BLaER1 (cell line): ENCODE results near the gene CPLANE2.

Experiments used
- H3K27ac ChIP-seq: shearing (Covaris generic); formaldehyde crosslinking; 2 replicates; pipeline ENCODE4 v1.8.1; 2022
- H3K27me3 ChIP-seq: shearing (Covaris generic); formaldehyde crosslinking; 2 replicates; pipeline ENCODE4 v1.8.1; 2022
- H3K36me3 ChIP-seq: shearing (Covaris generic); formaldehyde crosslinking; 2 replicates; pipeline ENCODE4 v1.8.1; 2022
- H3K4me1 ChIP-seq: shearing (Covaris generic); formaldehyde crosslinking; 2 replicates; pipeline ENCODE4 v1.8.1; 2022
- H3K4me2 ChIP-seq: shearing (Covaris generic); formaldehyde crosslinking; 2 replicates; pipeline ENCODE4 v1.8.1; 2022
- H3K4me3 ChIP-seq: shearing (Covaris generic); formaldehyde crosslinking; 2 replicates; pipeline ENCODE4 v1.8.1; 2022
- H3K9ac ChIP-seq: shearing (Covaris generic); formaldehyde crosslinking; 2 replicates; pipeline ENCODE4 v1.8.1; 2022
- H3K9me3 ChIP-seq: shearing (Covaris generic); formaldehyde crosslinking; 2 replicates; pipeline ENCODE4 v1.8.1; 2022
- H4K20me1 ChIP-seq: shearing (Covaris generic); formaldehyde crosslinking; 2 replicates; pipeline ENCODE4 v1.8.1; 2022
- Cebpa-rat ChIP-seq: shearing (Covaris generic); IDR thresholded peaks from 2 replicates; pipeline ENCODE4 v1.8.1; 2022

CPLANE2 gene

GRCh38 chr1:16195518-16195905 is 41.5 kb downstream of the CPLANE2 start:
- Histone ChIP-seq H3K9ac (no peak overlapping the region), H3K4me1 (peaks cover 20% of the 10 kb centered on the region), H3K9me3 (no peaks in the 10 kb centered on the region), H3K4me3 (no peak overlapping the region), H3K27me3 (no peaks in the 10 kb centered on the region), H4K20me1 (no peaks in the 10 kb centered on the region), H3K36me3 (no peaks in the 10 kb centered on the region), H3K27ac (no peak overlapping the region), H3K4me2 (no peak overlapping the region)
- no peak for TF ChIP-seq Cebpa-rat

- TF ChIP-seq Cebpa-rat = no peak
- H3K27me3 ChIP-seq = no peaks in the 10 kb centered on the region
- no peak overlapping the region for H3K4me3 ChIP-seq
- no peaks in the 10 kb centered on the region for H3K36me3 ChIP-seq
- H3K4me1 ChIP-seq = peaks cover 8% of the 10 kb centered on the region; the same call in 1 of the 2 replicates
- no peaks in the 10 kb centered on the region for H4K20me1 ChIP-seq
- H3K4me2 ChIP-seq = no peak overlapping the region
- H3K9me3 ChIP-seq = no peaks in the 10 kb centered on the region
- H3K9ac ChIP-seq = no peak overlapping the region
- no peak overlapping the region for H3K27ac ChIP-seq
Measured at GRCh38 chr1:16191916-16192546, 45.0 kb downstream of the CPLANE2 start.

GRCh38 chr1:16191309-16191708 is 45.7 kb downstream of the CPLANE2 start:
- H3K9ac ChIP-seq = no peak overlapping the region
- H3K27me3 ChIP-seq = no peaks in the 10 kb centered on the region
- H3K27ac ChIP-seq = no peak overlapping the region
- H3K4me1 ChIP-seq = peaks cover 8% of the 10 kb centered on the region; the same call in 1 of the 2 replicates
- no peak overlapping the region for H3K4me2 ChIP-seq
- H3K36me3 ChIP-seq = no peaks in the 10 kb centered on the region
- no peak overlapping the region for H3K4me3 ChIP-seq
- TF ChIP-seq Cebpa-rat = no peak
- H3K9me3 ChIP-seq = no peaks in the 10 kb centered on the region
- H4K20me1 ChIP-seq = no peaks in the 10 kb centered on the region

- no peak overlapping the region for H3K27ac ChIP-seq
- H3K4me2 ChIP-seq = no peak overlapping the region
- H4K20me1 ChIP-seq = no peaks in the 10 kb centered on the region
- no peaks in the 10 kb centered on the region for H3K9me3 ChIP-seq
- H3K9ac ChIP-seq = no peak overlapping the region
- H3K4me3 ChIP-seq = no peak overlapping the region
- H3K36me3 ChIP-seq = no peaks in the 10 kb centered on the region
- H3K4me1 ChIP-seq = peaks cover 8% of the 10 kb centered on the region; the same call in 1 of the 2 replicates
- no peak for TF ChIP-seq Cebpa-rat
- no peaks in the 10 kb centered on the region for H3K27me3 ChIP-seq
Measured at GRCh38 chr1:16189921-16190621, 46.9 kb downstream of the CPLANE2 start.

- no peak overlapping the region for H3K4me3 ChIP-seq
- no peaks in the 10 kb centered on the region for H3K9me3 ChIP-seq
- H3K4me1 ChIP-seq = peaks cover 8% of the 10 kb centered on the region; the same call in 1 of the 2 replicates
- no peak overlapping the region for H3K9ac ChIP-seq
- H3K4me2 ChIP-seq = no peak overlapping the region
- H4K20me1 ChIP-seq = no peaks in the 10 kb centered on the region
- no peaks in the 10 kb centered on the region for H3K27me3 ChIP-seq
- TF ChIP-seq Cebpa-rat = no peak
- no peak overlapping the region for H3K27ac ChIP-seq
- no peaks in the 10 kb centered on the region for H3K36me3 ChIP-seq
Measured at GRCh38 chr1:16189003-16189402, 48.0 kb downstream of the CPLANE2 start.

GRCh38 chr1:16187748-16188401 is 49.1 kb downstream of the CPLANE2 start:
- H3K4me3 ChIP-seq = no peak overlapping the region
- peaks cover 8% of the 10 kb centered on the region; the same call in 1 of the 2 replicates for H3K4me1 ChIP-seq
- no peaks in the 10 kb centered on the region for H3K27me3 ChIP-seq
- no peaks in the 10 kb centered on the region for H3K36me3 ChIP-seq
- H3K9ac ChIP-seq = no peak overlapping the region
- H3K9me3 ChIP-seq = no peaks in the 10 kb centered on the region
- no peak overlapping the region for H3K27ac ChIP-seq
- no peaks in the 10 kb centered on the region for H4K20me1 ChIP-seq
- no peak for TF ChIP-seq Cebpa-rat
- H3K4me2 ChIP-seq = no peak overlapping the region

GRCh38 chr1:16186655-16187235 is 50.2 kb downstream of the CPLANE2 start:
- H3K27ac ChIP-seq = no peak overlapping the region
- H3K4me2 ChIP-seq = no peak overlapping the region
- H3K27me3 ChIP-seq = no peaks in the 10 kb centered on the region
- H4K20me1 ChIP-seq = no peaks in the 10 kb centered on the region
- TF ChIP-seq Cebpa-rat = no peak
- H3K9ac ChIP-seq = no peak overlapping the region
- H3K4me3 ChIP-seq = no peak overlapping the region
- H3K9me3 ChIP-seq = no peaks in the 10 kb centered on the region
- peaks cover 4% of the 10 kb centered on the region; the same call in 1 of the 2 replicates for H3K4me1 ChIP-seq
- H3K36me3 ChIP-seq = no peaks in the 10 kb centered on the region

GRCh38 chr1:16184557-16185303 is 52.3 kb downstream of the CPLANE2 start:
- Histone ChIP-seq H3K36me3 (no peaks in the 10 kb centered on the region), H4K20me1 (no peaks in the 10 kb centered on the region), H3K4me3 (no peak overlapping the region), H3K27ac (no peak overlapping the region), H3K9me3 (no peaks in the 10 kb centered on the region), H3K9ac (no peak overlapping the region), H3K4me1 (no peaks in the 10 kb centered on the region), H3K4me2 (no peak overlapping the region), H3K27me3 (no peaks in the 10 kb centered on the region)
- TF ChIP-seq Cebpa-rat = no peak

- TF ChIP-seq Cebpa-rat = no peak
- Histone ChIP-seq H3K9me3 (no peaks in the 10 kb centered on the region), H3K27ac (no peak overlapping the region), H3K4me2 (no peak overlapping the region), H3K27me3 (no peaks in the 10 kb centered on the region), H3K9ac (no peak overlapping the region), H3K4me3 (no peak overlapping the region), H3K36me3 (no peaks in the 10 kb centered on the region), H4K20me1 (no peaks in the 10 kb centered on the region), H3K4me1 (no peaks in the 10 kb centered on the region)
Measured at GRCh38 chr1:16183765-16184556, 53.0 kb downstream of the CPLANE2 start.
